ENCODE measurements around the gene CA5A. TPM values are rescaled to one million over a fixed set of nuclear protein-coding genes. Genes with fewer than 3 reads are reported as not detected.
"Not testable (repeated sequence)": the region's sequence is repeated elsewhere in the genome, so short reads cannot be mapped to it uniquely, and the experiment has no call there.

CA5A gene
- total and polyA plus RNA-seq, 9 of the 15 experiments (the other 6 are each of a cell fraction or from before 2014, with no cell fraction given): not detected

- POLR2A ChIA-PET: interaction anchor here (0.6 to 1.5 kb wide), 2 partner anchors 96 to 111 kb away, joined by 3 read pairs; partner anchors contain the start of gene KLHDC4
- H3K27ac ChIP-seq (ENCODE audit: extremely low read depth, low read depth, low read length); H3K27me3 ChIP-seq (ENCODE audit: control insufficient read depth in 2 of 2, insufficient read depth in 2 of 2, low read length in 2 of 2); H3K4me3 ChIP-seq; H3K9me1 ChIP-seq (ENCODE audit: control insufficient read depth, insufficient read depth, low read length); CTCF ChIA-PET (ENCODE audit: low intra/inter-chr PET ratio); H2AFZ ChIP-seq (ENCODE audit: low read depth, low read length); intact Hi-C loops (cut with micrococcal nuclease); ATAC-seq; FAIRE-seq; H3K9me3 ChIP-seq (replicated peaks; ENCODE audit: control insufficient read depth, insufficient read depth, low read depth, low read length); BruUV-seq (replicated peaks); in situ Hi-C loops (cut with MboI): not testable (repeated sequence)
- TF ChIP-seq STAG1 (CRISPR knock-in tag; IDR thresholded peaks at IDR 0.05; ENCODE audit: borderline replicate concordance) (0 out of 2 replicates have a peak, but pooled peaks have one; percentile 22), ZBTB33 (CRISPR knock-in tag; IDR thresholded peaks at IDR 0.05) (0 out of 2 replicates have a peak, but pooled peaks have one; percentile 14), POLR2G (IDR thresholded peaks at IDR 0.05; ENCODE audit: low read depth, low read length) (peak; percentile 56; the same call in 1 of the 2 replicates), CXXC5 (CRISPR knock-in tag; IDR thresholded peaks at IDR 0.05) (peak; percentile 41), BHLHE40 (IDR thresholded peaks at IDR 0.05; ENCODE audit: low read length) (peak; percentile 60), ZC3H4 (CRISPR knock-in tag; IDR thresholded peaks at IDR 0.05; ENCODE audit: borderline replicate concordance) (0 out of 2 replicates have a peak, but pooled peaks have one; percentile 18), ZFX (CRISPR knock-in tag; IDR thresholded peaks at IDR 0.05) (peak; percentile 27; the same call in 1 of the 2 replicates), RBFOX2 (IDR thresholded peaks at IDR 0.05; ENCODE audit: low read depth, low read length) (peak; percentile 46), ZBTB7A (IDR thresholded peaks at IDR 0.05; ENCODE audit: borderline replicate concordance, control insufficient read depth, low read depth, low read length) (peak; percentile 46; the same call in 1 of the 2 replicates), BCOR (IDR thresholded peaks at IDR 0.05) (peak; percentile 46; the same call in 1 of the 2 replicates)
- Histone ChIP-seq H3K9ac (ENCODE audit: insufficient read depth in 1 of 2, low read depth in 2 of 2, low read length in 2 of 2) (peak overlapping the region in 1 of 2 experiments; percentile 80; a peak in 1 of 4 replicates), H3K4me1 (replicated peaks in 1 of 2; ENCODE audit: control insufficient read depth in 2 of 2, insufficient read depth in 2 of 2, low read length in 2 of 2) (peaks cover 54 to 61% of the 10 kb centered on the region in 2 experiments), H3K79me2 (ENCODE audit: control insufficient read depth, insufficient read depth, low read length) (peaks cover 95% of the 10 kb centered on the region), H3K4me2 (ENCODE audit: insufficient read depth, low read length) (peak overlapping the region; percentile 62; the same call in 1 of the 2 replicates), H4K20me1 (replicated peaks; ENCODE audit: control insufficient read depth, insufficient read depth, low read length) (peaks cover 71% of the 10 kb centered on the region), H3K36me3 (ENCODE audit: control insufficient read depth, insufficient read depth, low read length) (peaks cover 79% of the 10 kb centered on the region; the same call in 2 of the 3 replicates)
- peak in 1 of 4 experiments; percentile 3 for DNase-seq (ENCODE audit: extremely low read depth in 1 of 4, low spot score in 3 of 4)
- 59% methylated on average over 18 of the region's 18 CpGs for WGBS (ENCODE audit: insufficient coverage, low coverage, missing lambda C conversion rate)
Observed at GRCh38 chr16:87861300-87862099, 74.8 kb downstream of the CA5A start.

All from K562 (cell line).